Non-pigmented ciliary epithelial cell (primary cell): ENCODE results near the gene VAC14.

Experiments
- DNase-seq: peaks from one replicate; pipeline ENCODE4 v3.0.0-alpha.2; 2010; ENCODE audit warnings: low read depth

VAC14 gene

DNA sequence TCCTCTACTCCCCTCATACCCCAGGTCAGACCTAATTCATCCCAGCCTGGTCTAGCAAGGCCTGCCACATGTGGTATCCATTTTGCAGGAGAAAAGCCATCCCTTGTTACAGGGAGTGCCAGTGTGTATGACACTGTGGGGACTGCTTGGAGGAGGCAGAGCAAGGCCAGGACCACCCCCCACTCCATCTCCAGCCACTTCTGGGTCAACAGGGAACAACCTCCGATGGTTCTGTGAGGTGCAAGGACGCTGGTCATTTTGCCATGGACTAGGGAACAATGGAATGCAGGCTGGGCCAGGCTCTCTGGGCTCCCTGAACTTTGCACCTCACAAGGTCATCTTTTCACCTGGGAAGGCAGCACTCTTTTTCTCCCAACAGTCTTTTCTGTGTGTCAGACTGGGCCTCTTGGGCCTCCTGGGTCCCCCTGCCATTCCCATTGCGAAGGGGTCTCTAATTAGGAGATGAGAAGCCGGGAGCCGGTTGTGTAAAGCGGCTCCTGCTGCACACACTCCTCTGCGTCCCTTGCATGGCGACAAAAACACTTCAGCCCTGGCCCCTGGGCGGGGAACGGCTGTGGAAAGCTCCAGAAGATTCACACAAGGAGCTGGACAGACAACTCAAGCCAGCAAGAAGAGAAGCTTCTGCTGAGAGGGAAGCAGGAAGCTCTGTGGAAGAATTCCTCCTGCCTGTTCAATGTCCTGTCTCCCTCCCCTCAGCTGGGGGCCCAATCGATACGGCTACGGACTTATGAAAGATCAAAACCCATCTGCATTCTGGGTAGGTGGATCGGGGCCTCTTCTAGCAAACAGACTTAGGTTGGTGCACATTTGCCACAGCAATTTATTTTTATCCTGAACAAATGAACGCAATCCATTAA, 76.6 kb downstream of the VAC14 start:
- DNase-seq, result no peak

DNA sequence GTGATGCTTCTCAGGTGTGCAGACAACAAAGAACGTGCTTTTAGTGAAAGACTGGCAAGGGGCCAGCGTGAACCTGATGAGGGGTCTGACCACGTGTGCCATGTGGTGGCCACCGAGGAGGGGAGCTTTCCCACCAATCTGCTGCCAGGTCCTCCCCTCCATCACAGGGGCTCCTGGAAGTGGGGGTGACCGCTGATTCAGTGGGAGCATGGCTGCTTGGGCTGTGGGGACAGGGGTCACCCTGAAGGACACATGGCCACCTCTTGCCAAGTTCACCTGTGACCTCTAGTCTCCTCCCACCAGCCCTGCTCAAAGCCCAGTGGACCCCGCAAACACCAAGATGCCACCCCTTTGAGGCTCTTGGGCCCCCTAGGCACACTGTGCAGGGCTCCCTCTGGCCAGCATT, 77.2 kb downstream of the VAC14 start:
- no peak for DNase-seq

DNA sequence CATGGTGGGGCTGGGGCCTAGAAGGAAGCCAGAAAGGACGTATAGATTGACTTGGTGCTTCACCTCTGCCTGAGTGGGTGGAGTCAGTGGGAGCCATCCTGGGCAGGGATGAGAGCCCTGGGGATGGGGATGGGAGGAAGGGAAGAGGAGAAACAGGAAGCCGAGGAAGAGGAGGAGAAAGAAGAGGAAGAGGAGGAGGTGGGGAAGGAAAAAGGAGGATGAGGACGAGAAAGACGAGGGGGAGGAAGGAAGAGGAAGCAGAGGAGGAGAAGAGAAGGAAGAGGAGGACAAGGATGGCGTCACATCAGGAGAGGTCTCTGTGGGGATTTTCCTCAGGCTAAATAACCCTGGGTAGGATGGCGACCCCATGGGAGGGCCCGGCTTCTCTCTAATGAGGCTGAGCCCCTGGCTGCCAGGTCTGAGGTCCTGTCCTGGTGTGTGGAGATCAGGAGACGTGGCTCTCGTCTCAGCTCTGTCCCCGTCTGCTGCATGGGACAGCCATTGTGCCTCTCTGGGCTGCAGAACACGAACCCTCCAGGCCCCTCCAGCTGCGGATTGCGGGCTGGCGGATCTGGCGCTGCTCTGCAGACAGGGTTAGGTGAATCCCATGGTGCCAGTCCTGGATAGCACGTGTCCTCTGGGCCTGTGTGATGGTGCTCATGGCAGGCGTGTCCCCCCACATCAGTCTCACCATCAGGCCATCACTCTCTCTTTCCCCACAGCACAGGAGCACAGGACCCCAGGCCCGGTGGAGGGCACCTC, 79.6 kb downstream of the VAC14 start:
- no peak for DNase-seq

DNA sequence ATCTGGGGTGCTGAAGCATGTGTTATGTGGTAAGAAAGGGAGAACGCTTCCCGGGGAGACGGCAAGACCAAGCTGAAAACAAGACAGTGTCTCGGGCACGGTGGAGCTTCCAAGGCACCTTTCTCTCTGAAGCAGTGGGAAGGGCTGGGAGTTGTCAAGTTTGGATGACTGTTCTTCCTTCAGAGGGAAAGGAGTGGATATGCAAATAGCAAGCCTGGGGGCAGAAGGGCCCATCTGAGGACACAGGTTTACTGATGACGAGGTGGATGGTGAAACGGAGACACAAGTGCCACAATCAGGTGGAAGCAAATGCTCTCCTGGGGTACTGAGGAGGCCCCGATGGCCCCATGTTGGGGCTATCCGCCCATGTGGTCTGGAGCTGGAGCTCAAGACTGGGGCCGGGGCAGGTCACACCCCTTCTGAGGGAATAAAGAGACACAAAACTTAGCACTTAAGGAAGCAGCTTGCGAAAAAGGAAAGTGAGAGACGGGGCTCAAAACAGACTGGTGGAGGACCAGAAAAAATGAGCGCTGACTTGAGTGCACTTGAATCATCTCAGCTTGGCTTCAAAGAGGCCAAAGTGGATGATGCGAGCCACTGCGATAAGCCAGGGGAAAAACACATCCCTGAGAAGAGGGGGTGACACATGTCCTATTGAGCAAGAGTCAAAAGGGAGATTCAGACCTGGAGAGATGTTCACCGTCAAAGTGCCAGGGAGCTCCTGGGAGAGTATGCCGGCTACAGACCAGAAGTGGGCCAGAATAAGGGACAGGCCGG, 80.3 kb downstream of the VAC14 start:
- DNase-seq, result no peak

DNA sequence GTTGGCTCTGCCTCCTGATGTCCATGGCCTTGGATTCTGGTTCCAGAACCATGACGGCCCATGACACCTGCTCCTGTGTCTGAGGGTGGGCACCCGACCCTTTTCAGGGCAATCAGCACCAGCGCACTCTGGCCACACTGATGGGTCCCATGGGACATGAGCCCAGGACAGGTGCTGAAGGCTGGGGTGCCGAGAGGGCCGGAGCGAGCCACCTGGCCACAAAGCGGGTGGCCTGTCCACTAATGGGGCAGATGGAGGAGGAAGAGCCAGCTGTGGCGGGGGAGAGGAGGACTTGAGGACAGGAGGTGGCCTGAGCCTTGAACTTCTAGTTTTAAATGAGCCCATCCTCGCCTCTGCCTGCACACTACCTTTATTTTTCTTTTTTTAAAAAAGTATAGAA, 83.9 kb downstream of the VAC14 start:
- DNase-seq, result no peak

DNA sequence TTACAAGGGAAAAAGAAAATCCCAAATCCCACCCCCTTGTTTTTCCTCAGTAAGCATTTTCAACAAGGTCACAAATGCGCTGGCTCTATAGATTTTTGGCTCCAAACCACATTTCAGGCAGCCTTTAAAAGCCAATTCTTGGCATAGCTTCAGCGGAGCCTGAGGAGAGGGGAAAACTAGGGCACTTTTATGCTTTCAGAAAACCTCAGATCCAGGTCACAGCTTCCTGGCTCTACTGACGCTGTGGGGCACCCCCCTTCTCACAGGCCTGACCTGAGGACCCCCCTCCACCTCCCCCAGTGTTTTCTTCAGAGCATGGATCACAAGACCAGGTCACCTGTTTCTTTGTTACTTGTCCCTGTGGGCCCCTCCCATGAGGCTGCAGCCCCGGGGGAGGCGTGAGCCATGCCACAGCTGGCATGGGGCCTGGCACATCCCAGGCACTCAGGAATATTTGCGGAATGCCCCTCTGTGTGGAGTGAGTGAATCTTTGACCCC, 85.0 kb downstream of the VAC14 start:
- DNase-seq, result no peak

DNA sequence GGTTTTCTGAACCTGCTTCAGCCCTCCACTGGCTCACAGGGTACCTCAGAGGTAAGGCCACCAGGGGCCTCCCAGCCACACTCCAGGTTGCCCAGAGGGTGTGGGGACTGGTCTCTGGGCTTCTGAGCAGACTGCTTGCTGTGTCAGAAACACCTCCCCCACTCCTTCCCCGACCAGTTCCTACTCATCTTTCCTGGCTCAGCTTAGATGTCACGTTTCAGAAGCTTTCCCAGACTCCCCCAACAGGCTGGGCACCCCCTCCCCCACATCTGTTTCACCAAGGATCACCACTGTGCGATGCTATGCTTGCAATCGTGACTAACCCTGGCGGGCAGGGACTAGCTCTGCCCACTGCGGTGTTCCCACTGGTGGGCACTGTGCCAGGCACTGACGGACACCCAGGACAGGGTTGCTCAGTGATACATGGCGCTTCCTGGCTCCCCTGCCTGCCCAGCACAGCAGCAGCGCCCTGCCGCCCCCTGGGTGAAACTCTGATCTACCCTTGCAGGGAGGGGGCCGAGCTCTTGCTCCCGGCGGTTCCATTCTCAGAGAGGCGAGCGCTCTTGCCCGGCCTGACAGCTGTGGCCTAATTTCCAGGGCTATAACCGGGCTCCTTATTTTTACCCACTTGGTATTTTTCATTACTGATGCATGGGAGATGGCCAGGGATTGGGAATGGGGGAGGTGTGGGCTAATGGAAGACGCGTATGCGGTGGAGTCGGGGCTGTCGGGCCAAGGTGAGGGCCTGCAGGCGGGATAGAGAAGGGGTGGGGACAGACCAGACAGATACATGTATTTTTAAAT, 85.7 kb downstream of the VAC14 start:
- no peak for DNase-seq

- DNase-seq, result no peak
These were observed 86.3 kb downstream of the VAC14 start for GRCh38 chr16:70714581-70715054.

- DNase-seq, result no peak
These were observed 87.1 kb downstream of the VAC14 start for GRCh38 chr16:70713824-70714223.

DNA sequence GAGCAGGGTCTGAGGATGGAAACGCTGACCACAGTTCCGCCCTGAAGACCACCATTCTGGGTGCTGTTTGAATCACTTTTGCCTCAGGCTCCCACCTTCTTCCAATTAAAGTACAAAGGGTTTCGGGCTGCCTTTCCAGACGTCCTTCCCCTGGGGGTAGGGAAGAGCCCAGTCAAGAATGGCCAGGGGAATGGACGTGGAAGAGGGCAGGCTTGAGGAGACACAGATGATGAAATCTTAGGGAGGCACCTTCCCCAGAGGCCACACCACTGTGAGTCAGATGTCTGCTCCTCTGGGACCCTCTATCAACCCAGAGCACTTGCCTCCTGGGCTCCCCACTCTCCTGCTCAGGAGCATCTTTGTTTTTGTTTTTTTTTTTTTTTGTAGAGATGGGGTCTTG, 87.6 kb downstream of the VAC14 start:
- DNase-seq, result no peak

GRCh38 chr16:70712942-70713341, 88.0 kb downstream of the VAC14 start:
- DNase-seq, result no peak

DNA sequence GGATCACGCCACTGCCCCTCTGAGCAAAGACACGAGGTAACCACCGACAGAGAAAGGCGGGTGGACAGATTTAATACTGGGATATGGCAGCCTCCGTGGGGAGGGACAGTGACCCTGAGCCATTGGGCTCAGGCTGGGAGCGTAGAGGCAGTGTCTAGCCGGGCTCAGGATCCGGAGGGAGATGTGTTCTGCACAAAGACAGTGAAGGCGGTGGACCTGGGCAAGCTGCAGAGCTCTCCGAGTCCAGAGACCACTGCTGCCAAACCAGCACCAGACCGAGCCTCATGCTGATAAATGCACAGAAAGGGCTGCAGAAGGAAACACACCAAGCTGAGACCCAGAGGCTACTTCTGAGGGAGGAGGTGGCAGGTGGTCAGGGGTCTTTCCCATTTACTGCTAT, 88.6 kb downstream of the VAC14 start:
- no peak for DNase-seq

DNA sequence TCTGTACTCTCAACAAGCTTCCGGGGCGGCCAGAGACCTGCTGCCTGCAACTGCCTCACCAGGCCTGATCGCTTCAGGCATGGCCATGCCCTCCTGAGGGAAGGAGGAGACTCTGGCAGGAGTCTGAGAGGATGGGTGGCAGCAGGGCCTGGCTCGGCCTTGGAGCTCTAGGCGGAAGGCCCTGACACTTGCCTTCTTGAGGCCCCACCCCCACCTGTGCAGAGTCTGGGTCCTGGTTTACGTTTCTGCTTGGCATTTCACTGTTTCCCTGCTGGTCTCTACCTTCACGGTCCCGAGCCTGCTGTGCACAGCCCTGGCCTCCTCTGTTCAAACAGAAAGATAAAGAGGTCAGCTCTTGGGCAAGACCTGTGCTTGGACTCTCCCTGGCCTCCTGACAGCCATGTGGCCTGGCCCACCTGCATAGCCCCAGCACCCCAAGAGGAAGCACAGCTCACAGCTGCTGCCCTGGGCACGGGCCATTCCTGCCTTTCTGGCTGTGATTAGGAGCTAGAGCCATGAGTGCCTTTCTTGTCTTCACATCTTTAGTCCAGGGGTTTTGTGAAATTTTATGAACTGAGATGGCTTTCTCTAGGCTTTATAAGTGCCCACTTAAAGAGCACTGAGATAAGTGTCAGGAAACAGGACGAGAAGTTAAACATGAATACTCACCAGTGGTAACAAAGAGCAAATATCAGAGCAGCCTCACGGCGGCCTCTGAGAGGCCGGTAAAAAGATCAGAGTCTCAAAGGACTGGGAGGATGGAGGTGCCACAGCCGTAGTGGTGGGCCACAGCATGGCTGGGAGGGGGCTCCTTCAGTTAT, 89.5 kb downstream of the VAC14 start:
- no peak for DNase-seq

GRCh38 chr16:70710422-70711210, 90.3 kb downstream of the VAC14 start:
- no peak for DNase-seq

- DNase-seq, result no peak
These were observed 91.0 kb downstream of the VAC14 start for GRCh38 chr16:70709942-70710341.

DNA sequence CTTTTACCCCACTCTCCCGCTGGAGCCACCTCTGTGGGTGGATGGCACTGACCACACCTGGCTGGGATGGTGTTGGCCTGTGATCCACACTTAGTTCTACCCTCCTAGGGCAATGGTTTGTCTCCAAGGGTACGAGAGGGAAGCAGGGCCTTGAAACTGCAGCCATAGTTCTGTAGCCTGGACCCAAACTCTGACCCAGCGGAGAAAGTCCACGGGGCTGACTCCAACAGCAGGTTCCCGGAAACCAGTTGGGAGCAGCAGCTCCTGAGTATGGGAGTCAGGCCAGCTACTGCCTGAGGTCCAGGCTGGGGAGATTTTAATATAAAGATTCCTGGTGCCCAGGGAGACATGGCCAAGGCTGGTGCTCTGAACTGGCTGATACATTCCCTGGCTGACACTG, 91.5 kb downstream of the VAC14 start:
- no peak for DNase-seq

DNA sequence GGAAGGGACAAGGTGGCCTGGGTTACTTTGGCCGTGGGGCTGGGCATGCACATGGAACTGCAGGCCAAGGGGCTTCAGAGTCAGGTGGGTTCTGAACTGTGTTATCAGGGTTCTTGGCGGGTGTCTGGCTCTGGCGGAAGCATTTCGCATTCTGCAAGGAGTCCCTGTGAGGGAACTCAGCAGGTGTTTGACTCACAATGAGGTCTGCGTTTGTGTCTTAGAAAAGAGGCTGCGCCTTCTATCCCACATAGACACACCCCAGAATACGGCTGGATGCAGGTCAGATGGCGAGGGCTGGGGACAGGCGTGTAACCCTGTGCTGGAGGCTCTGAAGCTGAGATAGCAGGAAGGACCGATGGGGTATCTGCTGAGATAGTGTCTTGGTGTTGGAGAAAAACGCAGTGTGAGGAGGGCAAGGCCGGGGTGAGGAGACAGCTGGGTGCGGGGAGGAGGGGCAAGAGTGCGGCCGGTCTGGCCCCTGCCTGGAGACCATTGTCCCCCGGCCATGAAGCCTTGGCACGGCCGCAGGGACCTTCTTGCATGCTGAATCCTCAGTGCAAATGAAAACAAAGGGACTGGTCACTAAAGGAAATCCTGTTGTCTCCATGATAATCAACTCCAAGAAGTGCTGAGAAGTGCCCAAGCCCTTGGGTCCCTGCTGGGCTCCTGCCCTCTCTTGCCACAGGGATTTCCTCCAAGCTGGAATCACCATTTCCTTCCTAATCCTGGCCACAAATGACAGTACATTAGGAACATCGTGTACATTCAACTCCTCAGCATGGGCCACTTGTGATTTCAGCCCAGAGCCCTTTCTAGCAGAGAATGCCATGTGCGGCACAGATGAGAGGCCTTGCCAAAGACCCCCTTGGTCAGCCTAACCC, 92.4 kb downstream of the VAC14 start:
- no peak for DNase-seq

DNA sequence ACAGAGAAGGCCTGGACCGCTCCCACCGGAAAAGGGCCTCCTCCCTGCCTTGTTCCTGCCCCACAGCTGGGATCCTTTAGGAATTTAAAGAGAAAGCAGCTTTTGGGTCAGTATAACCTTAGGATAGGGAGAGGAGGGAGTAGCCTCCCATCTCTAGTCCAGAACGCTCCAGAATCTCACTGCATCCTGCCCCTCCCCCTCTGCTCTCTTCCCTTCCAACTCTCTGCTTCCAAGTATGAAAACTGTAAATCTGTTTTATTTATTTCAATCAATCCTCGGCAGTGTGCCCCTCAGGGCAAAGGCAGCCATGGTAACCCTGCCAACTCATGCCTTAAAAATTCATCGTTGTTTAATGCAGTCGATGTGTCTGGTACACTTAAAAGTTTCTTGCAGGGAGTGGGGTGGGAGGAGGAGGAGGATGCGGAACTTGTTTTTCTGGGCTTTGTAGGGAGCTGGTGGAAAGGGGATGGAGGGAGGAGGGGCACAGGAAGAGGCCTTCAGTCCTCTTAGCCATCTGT, 94.0 kb downstream of the VAC14 start:
- no peak for DNase-seq
